HFF-Myc (cell line): ENCODE results near the gene CRYBA1.
"Not testable (repeated sequence)": the region's sequence is repeated elsewhere in the genome, so short reads cannot be mapped to it uniquely, and the experiment has no call there.

ENCODE experiments used
- DNase-seq: peaks from one replicate; pipeline ENCODE4 v3.0.0-alpha.2; 2011; ENCODE audit warnings: low read depth; ENCODE audit errors: extremely low read depth
- H3K4me3 ChIP-seq: replicated peaks from 2 replicates; pipeline ENCODE4 v1.5.1; 2011; ENCODE audit warnings: low read depth, mild to moderate bottlenecking, control low read depth, low read length
- CTCF ChIP-seq: IDR thresholded peaks from 2 replicates; pipeline ENCODE4 v1.5.1; 2012; ENCODE audit warnings: mild to moderate bottlenecking, low read depth, low read length, control low read depth; ENCODE audit errors: missing control alignments

Gene CRYBA1

DNA sequence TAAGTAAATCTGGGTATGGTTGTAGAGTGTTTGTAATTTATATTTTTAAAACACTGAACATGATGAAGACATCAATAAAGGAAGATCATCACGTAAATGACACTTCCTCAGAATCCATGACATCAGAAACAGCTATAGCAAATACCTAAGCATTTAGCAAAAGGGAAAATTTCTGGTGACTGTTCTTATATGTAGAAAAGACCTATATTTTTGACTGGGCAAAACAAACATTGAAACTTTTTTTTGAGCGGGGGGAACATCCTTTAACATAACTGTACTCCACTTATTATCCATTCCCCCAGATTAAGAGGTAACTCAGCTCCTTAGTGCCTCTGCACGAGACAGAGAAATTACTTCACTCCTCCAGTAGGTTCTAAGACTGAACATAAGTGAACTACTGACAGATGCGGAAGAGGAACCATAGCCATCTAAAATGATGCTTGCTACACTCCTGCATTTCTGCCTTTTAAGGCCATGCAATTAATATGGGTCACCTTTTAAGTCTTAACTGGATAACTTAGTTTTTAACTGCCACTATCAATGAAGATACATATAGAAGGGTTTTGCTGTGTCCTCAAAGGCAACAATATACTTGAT lies 9.4 kb downstream of the CRYBA1 start:
- TF ChIP-seq CTCF = no peak
- no peak for DNase-seq
- no peak overlapping the region for H3K4me3 ChIP-seq

DNA sequence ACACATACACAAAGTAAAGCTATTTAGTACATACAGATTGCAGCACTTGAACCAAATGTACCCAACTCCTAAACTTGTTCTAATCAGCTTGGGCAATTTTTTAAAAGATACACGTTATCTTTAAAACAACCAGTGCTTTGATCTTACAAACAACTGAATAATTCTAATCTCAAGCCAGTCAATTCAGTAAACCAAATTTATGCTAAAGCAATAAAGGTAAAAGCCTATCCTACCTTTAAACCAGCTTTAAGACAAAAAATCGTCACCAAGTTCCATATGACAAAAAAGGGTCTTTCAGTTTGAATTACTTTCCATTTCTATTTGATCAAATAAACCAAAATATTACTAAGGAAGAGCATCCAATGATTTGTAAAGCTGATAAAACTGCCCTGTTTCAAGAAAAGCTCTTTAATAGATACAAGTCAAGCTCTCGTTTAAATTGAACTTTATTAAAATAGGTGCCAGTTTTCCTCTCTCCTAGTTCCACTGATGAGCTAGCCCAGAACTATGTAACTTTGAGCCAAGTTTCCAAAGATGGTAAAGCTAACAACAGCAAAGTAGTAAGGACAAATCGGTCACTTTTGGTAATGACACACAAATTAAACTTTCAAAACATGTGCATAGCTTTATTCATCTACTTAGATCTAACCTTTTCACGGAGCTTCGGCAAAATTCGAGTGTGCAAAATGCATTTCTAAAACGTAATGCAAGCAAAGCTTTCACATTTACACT lies 10.2 kb downstream of the CRYBA1 start:
- H3K4me3 ChIP-seq = no peak overlapping the region
- no peak for TF ChIP-seq CTCF
- no peak for DNase-seq

GRCh38 chr17:29257756-29258155 lies 11.1 kb downstream of the CRYBA1 start:
- no peak overlapping the region for H3K4me3 ChIP-seq
- DNase-seq = no peak
- no peak for TF ChIP-seq CTCF

DNA sequence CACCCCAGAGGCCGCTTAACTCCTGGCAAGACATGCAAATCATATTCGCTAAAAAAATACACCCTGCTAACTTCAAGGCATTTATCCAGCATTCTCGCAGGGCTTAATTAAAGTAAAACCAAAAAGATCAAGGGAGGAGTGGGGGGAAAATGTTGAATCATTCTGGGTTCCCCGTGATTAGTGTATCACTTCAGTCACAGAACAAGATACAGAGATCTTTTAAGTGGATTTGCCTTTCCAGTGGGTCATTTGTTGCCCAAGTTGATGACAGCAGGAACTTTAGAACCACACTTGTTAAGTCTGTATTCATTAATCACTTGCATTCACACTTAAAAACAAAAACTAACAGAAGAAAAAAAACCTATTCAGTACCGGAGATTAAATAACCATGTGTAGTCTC lies 17.3 kb downstream of the CRYBA1 start:
- no peak for DNase-seq

DNA sequence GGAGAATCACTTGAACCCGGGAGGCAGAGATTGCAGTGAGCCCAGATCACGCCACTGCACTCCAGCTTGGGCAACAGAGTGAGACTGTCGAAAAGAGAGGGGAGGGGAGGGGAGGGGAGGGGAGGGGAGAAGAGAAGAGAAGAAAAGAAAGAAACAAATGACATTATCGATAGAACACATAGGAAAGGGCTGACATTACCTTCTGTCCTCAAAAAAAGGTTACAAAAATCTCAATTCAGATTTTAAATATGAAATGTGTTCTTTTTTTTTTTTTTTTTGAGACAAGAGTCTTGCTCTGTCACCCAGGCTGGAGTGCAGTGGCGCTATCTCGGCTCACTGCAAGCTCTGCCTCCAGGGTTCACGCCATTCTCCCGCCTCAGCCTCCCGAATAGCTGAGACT lies 25.3 kb downstream of the CRYBA1 start:
- DNase-seq, H3K4me3 ChIP-seq: not testable (repeated sequence)

More for the DNA sequence above, 17.3 kb downstream of the CRYBA1 start:
- no peak overlapping the region for H3K4me3 ChIP-seq
- TF ChIP-seq CTCF = no peak

DNA sequence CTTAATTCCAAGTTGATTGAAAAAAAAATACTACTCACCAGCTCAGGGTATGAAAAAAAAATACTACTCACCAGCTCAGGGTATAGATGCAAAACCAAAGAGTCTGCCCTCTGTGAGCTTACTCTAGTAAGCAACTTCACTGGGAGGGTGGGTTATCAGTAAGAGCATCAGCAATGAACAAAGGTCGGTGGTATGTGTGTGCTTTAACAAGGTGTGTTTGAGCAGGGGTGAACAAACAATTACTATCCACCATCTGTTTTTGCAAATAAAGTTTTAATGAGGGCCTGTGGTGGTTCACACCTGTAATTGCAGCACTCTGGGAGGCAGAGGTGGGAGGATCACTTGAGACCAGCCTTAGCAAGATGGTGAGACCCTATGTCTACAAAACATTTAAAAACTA lies 27.3 kb downstream of the CRYBA1 start:
- no peak overlapping the region for H3K4me3 ChIP-seq
- TF ChIP-seq CTCF = no peak
- no peak for DNase-seq

DNA sequence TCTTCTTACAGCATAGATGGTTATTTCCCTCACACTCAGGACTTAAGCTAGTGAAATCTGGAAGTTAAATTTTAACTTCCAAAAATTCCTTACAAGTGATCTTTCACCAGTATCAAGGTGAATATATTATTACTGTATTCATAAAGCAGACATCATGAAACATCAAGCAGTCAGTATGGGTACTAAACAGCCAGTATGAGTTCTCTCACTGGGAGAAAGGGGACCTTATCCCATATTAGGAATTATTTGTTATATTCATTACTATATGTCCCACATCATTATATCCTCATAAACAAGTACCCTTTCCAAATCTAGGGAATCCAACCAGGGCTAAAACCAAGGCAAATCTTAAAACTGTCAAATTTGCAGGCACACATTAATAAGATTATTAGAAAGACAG lies 32.0 kb downstream of the CRYBA1 start:
- TF ChIP-seq CTCF = no peak
- DNase-seq = no peak
- H3K4me3 ChIP-seq = no peak overlapping the region
